Peyer's patch (tissue), 4 donors: ENCODE measurements around the gene CCNB1. TPM values are rescaled to one million over a fixed set of nuclear protein-coding genes. Genes with fewer than 3 reads are reported as not detected.
"Not testable (repeated sequence)": the region's sequence is repeated elsewhere in the genome, so short reads cannot be mapped to it uniquely, and the experiment has no call there.

Source experiments
- DNase-seq, 3 donors: peaks; one replicate each; pipeline ENCODE4 v3.0.0-alpha.2; 2017 to 2019
- H3K27ac ChIP-seq, 4 donors: fragments of 200-600 bp; sonication (generic); one replicate each; pipeline ENCODE4 v1.5.1; 2016 to 2019
- H3K27me3 ChIP-seq, 2 donors: fragments of 200-600 bp; sonication (generic); one replicate each; pipeline ENCODE4 v1.5.1; 2019
- H3K36me3 ChIP-seq, 3 donors: fragments of 200-600 bp; sonication (generic); one replicate each; pipeline ENCODE4 v1.5.1; 2016 to 2019
- H3K4me1 ChIP-seq, 4 donors: fragments of 200-600 bp; sonication (generic); one replicate each; pipeline ENCODE4 v1.5.1; 2016 to 2019
- H3K4me3 ChIP-seq, 4 donors: fragments of 200-600 bp; sonication (generic); 1 replicate in 3 of 4; 2 replicates in 1 of 4; pipeline ENCODE4 v1.5.1; 2016 to 2019; ENCODE audit warnings: mild to moderate bottlenecking in 1 of 4
- H3K9me3 ChIP-seq, 4 donors: fragments of 200-600 bp; sonication (generic); one replicate each; pipeline ENCODE4 v1.5.1; 2016 to 2019; ENCODE audit warnings: mild to moderate bottlenecking in 1 of 4
- CTCF ChIP-seq, 6 experiments: fragments of 450-650 bp in 4 of 6; fragments of 200-600 bp in 2 of 6; sonication (generic) in 1 of 6; IDR thresholded peaks; one replicate each; pipeline ENCODE4 v1.5.1; 2017 to 2019; ENCODE audit warnings: antibody characterized with exemption in 6 of 6, mild to moderate bottlenecking in 3 of 6, moderate library complexity in 1 of 6
- POLR2A ChIP-seq, 2 donors: fragments of 450-650 bp; IDR thresholded peaks; one replicate each; pipeline ENCODE4 v1.5.1; 2017; ENCODE audit warnings: antibody characterized with exemption in 2 of 2, mild to moderate bottlenecking in 2 of 2, moderate library complexity in 2 of 2
- total RNA-seq, 4 donors: library from RNA; depleted of rRNA; stranded (reverse); fragments of >200 nt; gene quantifications; one replicate each; pipeline ENCODE4 v1.1.0, GENCODE V29; 2016

The CCNB1 gene
- total RNA-seq, 4 donors from 2014 or later: 8.1 to 22.3 (median 11.2) TPM

- DNase-seq: no peak
- Histone ChIP-seq H3K27me3 (no peaks in the 10 kb centered on the region), H3K4me1 (peaks cover 0 to 10% (median 4%) of the 10 kb centered on the region in 4 donors)
Measured at GRCh38 chr5:69167493-69167855, 524 bp downstream of the CCNB1 start.

GRCh38 chr5:69167929-69168328 lies 979 bp downstream of the CCNB1 start:
- Histone ChIP-seq H3K4me1 (peaks cover 0 to 10% (median 4%) of the 10 kb centered on the region in 4 donors), H3K27me3 (no peaks in the 10 kb centered on the region), H3K9me3 (no peaks in the 10 kb centered on the region), H3K27ac (peak overlapping the region in 1 of 4 donors; percentile 74), H3K4me3 (peak overlapping the region in 2 of 4 donors; percentile 59 to 78), H3K36me3 (no peaks in the 10 kb centered on the region)
- TF ChIP-seq POLR2A (IDR thresholded peaks at IDR 0.05) (no peak), CTCF (IDR thresholded peaks at IDR 0.05) (no peak)
- DNase-seq: no peak

More at GRCh38 chr5:69167493-69167855, 524 bp downstream of the CCNB1 start:
- TF ChIP-seq POLR2A (IDR thresholded peaks at IDR 0.05) (no peak), CTCF (IDR thresholded peaks at IDR 0.05) (no peak)
- H3K4me3 ChIP-seq: peak overlapping the region; percentile 58 to 78 (median 60)
- H3K9me3 ChIP-seq: no peaks in the 10 kb centered on the region
- H3K36me3 ChIP-seq: no peaks in the 10 kb centered on the region
- H3K27ac ChIP-seq: peak overlapping the region in 3 of 4 donors; percentile 16 to 74 (median 29)

GRCh38 chr5:69170495-69170894 lies 3.5 kb downstream of the CCNB1 start:
- H3K27ac ChIP-seq: no peak overlapping the region
- peaks cover 0 to 5% (median 0%) of the 10 kb centered on the region in 3 donors for H3K36me3 ChIP-seq
- no peaks in the 10 kb centered on the region for H3K9me3 ChIP-seq
- TF ChIP-seq POLR2A (IDR thresholded peaks at IDR 0.05) (no peak), CTCF (IDR thresholded peaks at IDR 0.05) (no peak)
- no peak overlapping the region for H3K4me3 ChIP-seq
- no peak for DNase-seq
- no peaks in the 10 kb centered on the region for H3K27me3 ChIP-seq
- peaks cover 0 to 10% (median 4%) of the 10 kb centered on the region in 4 donors for H3K4me1 ChIP-seq

DNA sequence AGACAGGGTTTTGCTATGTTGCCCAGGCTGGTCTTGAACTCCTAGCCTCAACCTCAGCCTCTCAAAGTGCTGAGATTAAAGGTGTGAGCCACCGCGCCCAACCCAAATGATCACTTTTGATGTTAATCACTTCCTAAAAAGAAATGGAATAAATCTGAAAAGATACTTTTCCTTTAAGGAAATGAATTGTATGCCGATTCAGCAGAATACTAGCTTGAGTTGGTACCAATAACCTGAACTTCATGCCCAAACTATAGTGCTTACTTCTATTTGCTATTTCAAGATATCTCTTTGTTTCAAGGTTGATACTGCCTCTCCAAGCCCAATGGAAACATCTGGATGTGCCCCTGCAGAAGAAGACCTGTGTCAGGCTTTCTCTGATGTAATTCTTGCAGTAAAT lies 4.0 kb downstream of the CCNB1 start:
- Histone ChIP-seq H3K4me1 (peaks cover 0 to 10% (median 4%) of the 10 kb centered on the region in 4 donors), H3K9me3 (no peaks in the 10 kb centered on the region), H3K4me3 (no peak overlapping the region), H3K27ac (no peak overlapping the region), H3K27me3 (no peaks in the 10 kb centered on the region), H3K36me3 (peaks cover 0 to 6% (median 0%) of the 10 kb centered on the region in 3 donors)
- no peak for DNase-seq
- TF ChIP-seq POLR2A (IDR thresholded peaks at IDR 0.05): no peak
- TF ChIP-seq CTCF (IDR thresholded peaks at IDR 0.05): no peak

DNA sequence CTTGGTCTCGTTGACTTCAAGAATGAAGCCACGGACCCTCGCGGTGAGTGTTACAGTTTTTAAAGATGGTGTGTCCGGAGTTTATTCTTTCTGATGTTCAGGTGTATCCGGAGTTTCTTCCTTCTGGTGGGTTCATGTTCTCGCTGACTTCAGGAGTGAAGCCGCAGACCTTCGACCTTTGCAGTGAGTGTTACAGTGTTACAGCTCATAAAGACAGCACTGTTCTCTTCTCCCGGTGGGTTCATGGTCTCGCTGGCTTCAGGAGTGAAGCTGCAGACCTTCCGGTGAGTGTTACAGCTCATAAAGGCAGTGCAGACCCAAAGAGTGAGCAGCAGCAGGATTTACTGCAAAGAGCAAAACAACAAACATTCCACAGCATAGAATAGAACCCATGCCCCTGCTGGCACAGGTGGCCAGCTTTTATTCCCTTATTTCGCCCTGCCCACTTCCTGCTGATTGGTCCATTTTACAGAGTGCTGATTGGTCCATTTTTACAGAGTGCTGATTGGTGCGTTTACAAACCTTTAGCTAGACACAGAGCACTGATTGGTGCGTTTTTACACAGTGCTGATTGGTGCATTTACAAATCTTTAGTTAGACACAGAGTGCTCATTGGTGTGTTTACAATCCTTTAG lies 14.8 kb downstream of the CCNB1 start:
- H3K9me3 ChIP-seq, H3K4me1 ChIP-seq, H3K4me3 ChIP-seq, H3K36me3 ChIP-seq, H3K27ac ChIP-seq, H3K27me3 ChIP-seq, DNase-seq: not testable (repeated sequence)

GRCh38 chr5:69184621-69185020 lies 17.7 kb downstream of the CCNB1 start:
- H3K9me3 ChIP-seq: no peaks in the 10 kb centered on the region
- DNase-seq: no peak
- no peak overlapping the region for H3K4me3 ChIP-seq
- H3K27ac ChIP-seq: no peak overlapping the region
- H3K27me3 ChIP-seq: no peaks in the 10 kb centered on the region
- TF ChIP-seq CTCF (IDR thresholded peaks at IDR 0.05) (no peak), POLR2A (IDR thresholded peaks at IDR 0.05) (no peak)
- H3K36me3 ChIP-seq: no peaks in the 10 kb centered on the region
- no peaks in the 10 kb centered on the region for H3K4me1 ChIP-seq
